Spinal cord (tissue), 10 donors: ENCODE data around the gene PITRM1. TPM values are rescaled to one million over a fixed set of nuclear protein-coding genes. Genes with fewer than 3 reads are reported as not detected.

Experiments
- DNase-seq, 6 donors: peaks; one replicate each; pipeline versions ENCODE4 v3.0.0 to v3.0.0-alpha.2; 2013 to 2015; ENCODE audit warnings: low spot score in 6 of 6, low read depth in 4 of 6
- H3K27ac ChIP-seq: one replicate; pipeline ENCODE4 v1.5.1; 2013; ENCODE audit warnings: low read depth, low read length, control low read depth
- H3K27me3 ChIP-seq: one replicate; pipeline ENCODE4 v1.6.1; 2013; ENCODE audit warnings: low read length; ENCODE audit not compliant: control insufficient read depth, insufficient read depth
- H3K36me3 ChIP-seq: one replicate; pipeline ENCODE4 v1.6.1; 2013; ENCODE audit warnings: low read length; ENCODE audit not compliant: control insufficient read depth, insufficient read depth
- H3K4me1 ChIP-seq: one replicate; pipeline ENCODE4 v1.6.1; 2013; ENCODE audit warnings: low read length; ENCODE audit not compliant: control insufficient read depth, insufficient read depth
- H3K4me3 ChIP-seq: one replicate; pipeline ENCODE4 v1.5.1; 2013; ENCODE audit warnings: low read depth, low read length, control low read depth
- H3K9me3 ChIP-seq: one replicate; pipeline ENCODE4 v1.6.1; 2013; ENCODE audit warnings: low read length; ENCODE audit not compliant: control insufficient read depth, insufficient read depth
- WGBS: methylation state at CpG from one replicate; pipeline ENCODE4 v1.1.5; 2013; ENCODE audit warnings: missing lambda C conversion rate; ENCODE audit not compliant: insufficient coverage; 5-methylcytosine and 5-hydroxymethylcytosine counted together
- polyA plus RNA-seq, 2 donors: library from polyadenylated mRNA; unstranded; fragments of 120-200 nt; gene quantifications; one replicate each; pipeline ENCODE4 v1.2.1, GENCODE V29; 2013; ENCODE audit not compliant: insufficient read length in 2 of 2
- total RNA-seq, 2 donors: library from RNA; depleted of rRNA in 1 of 2; stranded (reverse); fragments of 120-200 nt in 1 of 2; fragments of >200 nt in 1 of 2; gene quantifications; one replicate each; pipeline versions ENCODE4 v1.2.3 to v1.2.4, GENCODE V29; 2013 to 2014
- donor health status: healthy.

Gene PITRM1
- total and polyA plus RNA-seq, 4 donors, result 60.0 to 103 (median 80.3) TPM

DNA sequence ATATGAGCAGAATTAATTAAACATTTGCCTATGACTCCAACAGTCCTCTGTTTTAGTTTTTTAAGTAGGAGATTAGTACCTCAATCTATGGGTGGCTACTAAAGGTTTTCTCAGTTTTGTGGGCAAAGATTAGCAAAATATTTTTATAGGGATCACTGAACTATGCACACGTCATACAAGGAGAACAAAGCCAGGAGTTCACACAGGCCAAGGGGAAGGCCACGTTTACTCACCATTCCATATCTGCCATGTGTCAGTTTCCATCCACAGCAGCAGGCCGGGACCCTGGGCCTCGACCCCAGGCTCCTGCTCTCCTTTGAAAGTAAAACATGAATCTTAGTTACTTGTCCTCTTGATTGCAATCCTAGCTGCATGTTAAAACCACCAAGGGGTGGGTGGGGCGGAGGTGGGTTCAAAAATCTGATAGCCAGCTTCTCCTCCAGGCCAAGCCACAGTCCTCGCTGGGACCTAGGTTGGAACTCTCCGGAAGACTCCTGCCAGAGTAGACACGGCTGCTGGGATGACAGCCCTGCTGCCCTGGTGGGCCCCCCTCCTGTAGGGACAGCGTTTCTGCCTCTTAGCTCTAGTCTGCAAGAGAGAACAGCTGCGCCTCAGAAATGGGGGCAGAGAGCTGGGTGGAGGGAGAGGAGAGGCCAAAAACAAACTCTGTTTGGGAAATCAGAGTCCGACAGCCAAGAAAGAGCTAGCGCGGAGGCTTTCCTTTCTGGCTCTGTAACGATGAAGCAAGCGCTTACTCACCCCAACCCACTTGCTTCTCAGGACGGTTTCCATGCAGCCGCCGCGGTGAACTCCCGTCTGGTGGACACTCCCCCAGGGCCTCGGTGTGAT lies 35.6 kb downstream of the PITRM1 start:
- WGBS, result 74% methylated on average over 16 of the region's 21 CpGs
- no peak overlapping the region for H3K4me3 ChIP-seq

DNA sequence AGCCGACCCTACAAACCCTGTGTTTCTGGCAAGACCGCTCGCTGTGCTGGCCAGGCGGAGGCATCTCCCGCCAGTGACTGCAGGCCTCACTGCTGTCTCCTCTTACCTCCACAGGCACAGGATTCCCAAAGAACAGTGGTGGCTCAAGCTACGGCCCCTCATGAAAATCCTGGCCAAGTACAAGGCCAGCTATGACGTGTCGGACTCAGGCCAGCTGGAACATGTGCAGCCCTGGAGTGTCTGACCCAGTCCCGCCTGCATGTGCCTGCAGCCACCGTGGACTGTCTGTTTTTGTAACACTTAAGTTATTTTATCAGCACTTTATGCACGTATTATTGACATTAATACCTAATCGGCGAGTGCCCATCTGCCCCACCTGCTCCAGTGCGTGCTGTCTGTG lies 36.2 kb downstream of the PITRM1 start:
- DNase-seq, result peak in 1 of 6 donors; percentile 32
- Histone ChIP-seq H3K36me3 (peaks cover 76% of the 10 kb centered on the region), H3K4me1 (peaks cover 3% of the 10 kb centered on the region), H3K4me3 (no peak overlapping the region), H3K27me3 (no peaks in the 10 kb centered on the region), H3K9me3 (no peaks in the 10 kb centered on the region), H3K27ac (no peak overlapping the region)
- 52% methylated on average over 8 of the region's 14 CpGs for WGBS

More for the DNA sequence above, 35.6 kb downstream of the PITRM1 start:
- H3K4me1 ChIP-seq, result peaks cover 3% of the 10 kb centered on the region
- H3K9me3 ChIP-seq, result no peaks in the 10 kb centered on the region
- H3K36me3 ChIP-seq, result peaks cover 78% of the 10 kb centered on the region
- no peak overlapping the region for H3K27ac ChIP-seq
- H3K27me3 ChIP-seq, result no peaks in the 10 kb centered on the region
- DNase-seq, result peak in 1 of 6 donors; percentile 41

GRCh38 chr10:3135006-3135405 lies 37.6 kb downstream of the PITRM1 start:
- Histone ChIP-seq H3K4me1 (peaks cover 3% of the 10 kb centered on the region), H3K27me3 (no peaks in the 10 kb centered on the region), H3K36me3 (peaks cover 77% of the 10 kb centered on the region), H3K4me3 (no peak overlapping the region), H3K9me3 (no peaks in the 10 kb centered on the region), H3K27ac (no peak overlapping the region)
- no CpG with 5 or more reads among the region's 3 CpGs for WGBS
- peak in 1 of 6 donors; percentile 9 for DNase-seq

DNA sequence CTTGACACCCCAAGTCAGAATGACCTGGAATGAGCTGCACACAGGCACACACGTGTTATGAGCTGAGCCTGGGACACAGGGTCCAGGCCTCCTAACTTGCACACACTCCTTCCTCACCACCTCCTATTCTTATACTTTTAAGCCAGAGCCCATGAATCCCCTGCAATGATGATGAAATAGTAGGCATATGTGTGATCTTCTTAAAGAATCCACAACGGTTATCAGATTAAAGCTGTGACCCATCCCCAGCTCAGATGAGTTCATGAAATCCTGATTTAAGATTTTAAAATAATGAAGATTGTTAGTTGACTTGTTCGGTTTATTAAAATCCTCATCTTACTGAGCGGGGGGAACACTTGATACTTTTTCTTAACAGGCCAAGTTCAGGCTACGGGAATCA lies 38.6 kb downstream of the PITRM1 start:
- H3K27ac ChIP-seq, result no peak overlapping the region
- no peak for DNase-seq
- H3K27me3 ChIP-seq, result no peaks in the 10 kb centered on the region
- H3K4me1 ChIP-seq, result peaks cover 3% of the 10 kb centered on the region
- H3K4me3 ChIP-seq, result no peak overlapping the region
- 0% methylated on average over 1 of the region's 5 CpGs for WGBS
- H3K9me3 ChIP-seq, result no peaks in the 10 kb centered on the region
- peaks cover 78% of the 10 kb centered on the region for H3K36me3 ChIP-seq

DNA sequence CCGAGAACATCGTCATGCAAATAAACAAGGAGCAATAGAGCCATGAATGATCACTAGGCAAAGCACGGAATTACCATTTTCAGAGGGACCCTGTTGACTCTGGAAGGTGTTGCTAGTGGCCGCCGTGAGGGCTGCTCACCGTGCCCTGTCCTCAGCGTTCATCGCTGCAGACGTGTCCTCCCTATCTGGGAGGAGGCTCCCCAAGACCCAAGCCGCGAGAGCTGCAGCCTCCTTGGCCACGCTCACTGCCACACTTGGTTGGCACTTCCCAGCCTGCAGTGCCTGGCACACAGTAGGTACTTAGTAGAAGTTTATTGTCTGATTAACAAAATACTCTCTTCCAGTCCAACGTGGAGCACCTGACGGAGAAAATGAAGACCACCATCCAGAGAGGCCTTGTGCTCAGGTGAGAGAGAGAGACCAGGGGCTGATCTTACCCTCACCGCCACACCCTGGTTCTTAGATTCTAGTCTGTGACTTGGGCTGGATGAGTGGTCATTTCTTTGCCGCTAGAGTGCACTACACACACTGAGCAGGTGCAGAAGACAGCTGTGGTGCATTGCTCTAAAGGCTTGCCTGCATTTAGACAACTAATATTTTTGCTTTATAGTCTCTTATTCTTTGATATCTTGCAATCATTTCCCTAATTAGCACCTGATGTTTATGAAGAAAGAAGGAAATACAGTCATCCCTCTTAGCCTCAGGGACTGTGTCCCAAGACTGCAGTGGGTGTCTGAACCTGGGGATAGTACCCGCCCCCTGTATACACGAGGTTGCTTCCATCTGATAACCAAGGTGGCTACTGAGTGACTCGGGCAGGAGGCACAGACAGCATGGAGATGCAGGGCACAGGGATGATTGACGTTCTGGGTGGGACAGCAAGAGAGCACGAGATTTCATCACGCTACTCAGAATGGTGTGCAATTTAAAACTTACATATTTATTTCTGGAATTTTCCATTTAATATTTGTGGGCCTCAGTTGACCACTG lies 40.3 kb downstream of the PITRM1 start:
- 91% methylated on average over 15 of the region's 22 CpGs for WGBS
- Histone ChIP-seq H3K4me1 (peaks cover 3% of the 10 kb centered on the region), H3K27me3 (no peaks in the 10 kb centered on the region), H3K27ac (no peak overlapping the region), H3K9me3 (no peaks in the 10 kb centered on the region), H3K36me3 (peaks cover 76% of the 10 kb centered on the region), H3K4me3 (no peak overlapping the region)
- DNase-seq, result no peak

- Histone ChIP-seq H3K4me1 (peaks cover 12% of the 10 kb centered on the region), H3K4me3 (no peak overlapping the region), H3K9me3 (no peaks in the 10 kb centered on the region), H3K27me3 (no peaks in the 10 kb centered on the region), H3K36me3 (peaks cover 71% of the 10 kb centered on the region), H3K27ac (no peak overlapping the region)
- 100% methylated on average over 2 of the region's 4 CpGs for WGBS
- DNase-seq, result no peak
Observed at GRCh38 chr10:3131098-3131497, 41.5 kb downstream of the PITRM1 start.

DNA sequence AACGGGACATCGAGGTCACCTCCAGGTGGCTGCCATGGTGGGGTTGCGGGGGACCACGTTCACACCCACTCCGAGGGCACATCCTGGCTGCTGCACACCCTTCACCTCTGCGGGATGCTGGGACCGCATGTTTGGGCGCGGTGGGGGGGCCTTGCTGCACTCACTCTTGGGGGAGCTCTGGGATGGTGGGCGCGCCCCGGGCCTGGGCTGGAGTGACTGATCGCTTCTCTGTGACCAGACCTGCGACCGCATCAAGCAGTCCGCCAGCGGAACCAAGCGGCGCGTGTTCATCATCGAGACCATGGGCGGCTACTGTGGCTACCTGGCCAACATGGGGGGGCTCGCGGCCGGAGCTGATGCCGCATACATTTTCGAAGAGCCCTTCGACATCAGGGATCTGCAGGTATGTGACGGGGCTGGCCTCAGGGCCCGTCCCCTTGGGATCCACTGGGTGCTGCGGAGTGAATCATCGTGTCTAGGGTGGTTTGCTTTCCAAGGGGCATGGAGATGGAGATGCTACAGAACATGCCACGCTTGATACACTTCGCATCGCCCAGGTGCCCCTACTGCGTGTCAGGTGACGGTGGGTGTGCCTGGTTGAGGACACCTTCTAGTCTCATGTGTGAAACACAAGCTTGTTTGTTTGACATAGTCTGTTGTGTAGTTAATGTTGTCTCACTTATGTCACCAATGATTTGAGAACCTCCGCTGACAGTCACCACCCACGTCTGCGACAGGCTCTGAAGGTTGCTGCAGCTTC lies 42.8 kb downstream of the PITRM1 start:
- Histone ChIP-seq H3K4me3 (no peak overlapping the region), H3K4me1 (peaks cover 12% of the 10 kb centered on the region), H3K36me3 (peaks cover 74% of the 10 kb centered on the region), H3K9me3 (no peaks in the 10 kb centered on the region), H3K27me3 (no peaks in the 10 kb centered on the region), H3K27ac (no peak overlapping the region)
- 95% methylated on average over 40 of the region's 40 CpGs for WGBS
- DNase-seq, result no peak

GRCh38 chr10:3128379-3129130 lies 44.0 kb downstream of the PITRM1 start:
- H3K36me3 ChIP-seq, result peaks cover 81% of the 10 kb centered on the region
- WGBS, result 95% methylated on average over 20 of the region's 24 CpGs
- H3K27me3 ChIP-seq, result no peaks in the 10 kb centered on the region
- no peak for DNase-seq
- H3K27ac ChIP-seq, result no peak overlapping the region
- peaks cover 12% of the 10 kb centered on the region for H3K4me1 ChIP-seq
- H3K9me3 ChIP-seq, result no peaks in the 10 kb centered on the region
- H3K4me3 ChIP-seq, result no peak overlapping the region
